Hepatocyte (in vitro differentiated cells): ENCODE results near the gene CCNI2. TPM values are rescaled to one million over a fixed set of nuclear protein-coding genes. Genes with fewer than 3 reads are reported as not detected.

Source experiments
- DNase-seq: peaks from one replicate; pipeline ENCODE4 v3.0.0-alpha.2; 2016; ENCODE audit warnings: low spot score
- H2AFZ ChIP-seq: fragments of 200-600 bp; sonication (generic); 2 replicates; pipeline ENCODE4 v1.6.0; 2016; ENCODE audit warnings: antibody characterized with exemption, mild to moderate bottlenecking
- H3K27ac ChIP-seq: fragments of 200-600 bp; sonication (generic); 2 replicates; pipeline ENCODE4 v1.5.1; 2016; ENCODE audit warnings: mild to moderate bottlenecking
- H3K27me3 ChIP-seq: fragments of 200-600 bp; sonication (generic); 2 replicates; pipeline ENCODE4 v1.6.1; 2016
- H3K36me3 ChIP-seq: fragments of 200-600 bp; sonication (generic); replicated peaks from 2 replicates; pipeline ENCODE4 v1.5.1; 2016; ENCODE audit warnings: low read depth; ENCODE audit not compliant: insufficient read depth
- H3K4me1 ChIP-seq: fragments of 200-600 bp; sonication (generic); 2 replicates; pipeline ENCODE4 v1.5.1; 2016; ENCODE audit warnings: mild to moderate bottlenecking, moderate library complexity; ENCODE audit not compliant: insufficient read depth
- H3K4me2 ChIP-seq: fragments of 200-600 bp; sonication (generic); 2 replicates; pipeline ENCODE4 v1.6.0; 2016
- H3K4me3 ChIP-seq: fragments of 200-600 bp; sonication (generic); 2 replicates; pipeline ENCODE4 v1.5.1; 2016; ENCODE audit warnings: mild to moderate bottlenecking
- H3K79me2 ChIP-seq: fragments of 200-600 bp; sonication (generic); 2 replicates; pipeline ENCODE4 v1.6.0; 2017; ENCODE audit warnings: mild to moderate bottlenecking
- H3K9me2 ChIP-seq: fragments of 200-600 bp; sonication (generic); replicated peaks from 2 replicates; pipeline ENCODE4 v1.6.0; 2017; ENCODE audit warnings: mild to moderate bottlenecking; ENCODE audit not compliant: insufficient read depth
- H3K9me3 ChIP-seq: fragments of 200-600 bp; sonication (generic); 2 replicates; pipeline ENCODE4 v1.5.1; 2016; ENCODE audit warnings: low read depth, mild to moderate bottlenecking
- H4K20me1 ChIP-seq: fragments of 200-600 bp; sonication (generic); 2 replicates; pipeline ENCODE4 v1.6.0; 2016; ENCODE audit warnings: mild to moderate bottlenecking; ENCODE audit not compliant: insufficient read depth, poor library complexity, severe bottlenecking
- EZH2 ChIP-seq: fragments of 200-600 bp; sonication (generic); IDR thresholded peaks from 2 replicates; pipeline ENCODE4 v1.6.1; 2016; ENCODE audit warnings: antibody characterized with exemption, mild to moderate bottlenecking, borderline replicate concordance
- EZH2phosphoT487 ChIP-seq: fragments of 200-600 bp; sonication (generic); IDR thresholded peaks from one replicate; pipeline ENCODE4 v1.6.1; 2018; ENCODE audit warnings: antibody characterized with exemption, mild to moderate bottlenecking, low read depth, moderate library complexity; ENCODE audit not compliant: unreplicated experiment, severe bottlenecking
- WGBS: methylation state at CpG from one replicate; pipeline ENCODE4 v1.1.6; 2016; ENCODE audit warnings: low lambda C conversion rate; ENCODE audit errors: missing lambda C conversion rate; 5-methylcytosine and 5-hydroxymethylcytosine counted together
- polyA plus RNA-seq: library from polyadenylated mRNA; unstranded; fragments of >200 nt; fragmentation: Nextera tagmentation; extraction: Ambion mirVana; gene quantifications from 2 replicates; pipeline ENCODE4 v1.2.1, GENCODE V29; 2016
- total RNA-seq: library from RNA; depleted of rRNA; stranded (reverse); fragments of >200 nt; gene quantifications from 2 replicates; pipeline ENCODE4 v1.2.3, GENCODE V29; 2014
- TF ChIP-seq, protein P1 (sequence below): fragments of 200-600 bp; sonication (generic); IDR thresholded peaks from 2 replicates; pipeline ENCODE4 v1.5.1; 2016; ENCODE audit warnings: antibody characterized with exemption, mild to moderate bottlenecking; ENCODE audit not compliant: poor library complexity

The CCNI2 gene
- total and polyA plus RNA-seq, 2 experiments from 2014 or later = 1.4 to 1.8 TPM

DNA sequence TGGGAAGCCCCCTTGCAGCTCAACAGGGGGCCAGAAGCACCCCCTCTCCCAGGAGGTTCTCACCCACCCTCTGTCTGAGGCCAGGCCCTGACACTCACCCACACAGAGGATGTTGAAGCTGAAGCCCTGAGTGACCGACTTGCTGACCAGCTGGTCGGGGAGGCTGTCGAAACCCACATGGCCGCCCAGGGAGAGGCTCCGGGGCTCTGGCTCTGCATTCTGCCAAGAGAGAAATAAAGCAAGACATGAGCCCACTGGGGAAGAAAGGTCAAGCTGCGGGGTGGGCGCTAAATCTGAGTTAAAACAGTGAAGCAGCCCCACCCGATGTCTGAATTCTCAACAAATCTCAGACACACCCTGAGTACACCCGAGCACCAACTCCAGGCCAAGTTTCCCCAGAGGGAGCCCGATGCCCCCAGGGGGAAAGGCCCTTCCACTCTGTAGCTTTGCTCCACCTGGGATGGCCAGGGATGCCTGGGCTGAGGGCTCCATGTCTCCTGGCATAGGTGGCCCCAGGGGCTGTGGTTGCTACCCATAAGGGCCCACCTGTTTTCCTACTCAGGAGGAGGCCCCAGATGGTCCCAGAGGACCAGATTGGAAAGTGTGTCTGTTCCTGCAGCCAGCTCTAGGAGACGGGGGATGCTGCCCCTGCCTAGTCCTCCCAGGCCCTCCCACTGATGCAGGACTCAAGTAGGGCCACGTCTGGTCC, 18.2 kb downstream of the CCNI2 start:
- Histone ChIP-seq H3K4me3 (no peak overlapping the region), H3K4me1 (no peaks in the 10 kb centered on the region), H3K79me2 (peaks cover 41% of the 10 kb centered on the region), H3K9me2 (no peaks in the 10 kb centered on the region), H4K20me1 (no peaks in the 10 kb centered on the region), H3K36me3 (no peaks in the 10 kb centered on the region), H3K27me3 (no peaks in the 10 kb centered on the region), H3K9me3 (no peaks in the 10 kb centered on the region), H3K27ac (no peak overlapping the region), H2AFZ (no peak overlapping the region), H3K4me2 (no peak overlapping the region)
- no peak for DNase-seq
- 92% methylated on average over 12 of the region's 12 CpGs for WGBS
- TF ChIP-seq EZH2phosphoT487 (no peak), EZH2 (no peak)
- TF ChIP-seq, protein P1, sequence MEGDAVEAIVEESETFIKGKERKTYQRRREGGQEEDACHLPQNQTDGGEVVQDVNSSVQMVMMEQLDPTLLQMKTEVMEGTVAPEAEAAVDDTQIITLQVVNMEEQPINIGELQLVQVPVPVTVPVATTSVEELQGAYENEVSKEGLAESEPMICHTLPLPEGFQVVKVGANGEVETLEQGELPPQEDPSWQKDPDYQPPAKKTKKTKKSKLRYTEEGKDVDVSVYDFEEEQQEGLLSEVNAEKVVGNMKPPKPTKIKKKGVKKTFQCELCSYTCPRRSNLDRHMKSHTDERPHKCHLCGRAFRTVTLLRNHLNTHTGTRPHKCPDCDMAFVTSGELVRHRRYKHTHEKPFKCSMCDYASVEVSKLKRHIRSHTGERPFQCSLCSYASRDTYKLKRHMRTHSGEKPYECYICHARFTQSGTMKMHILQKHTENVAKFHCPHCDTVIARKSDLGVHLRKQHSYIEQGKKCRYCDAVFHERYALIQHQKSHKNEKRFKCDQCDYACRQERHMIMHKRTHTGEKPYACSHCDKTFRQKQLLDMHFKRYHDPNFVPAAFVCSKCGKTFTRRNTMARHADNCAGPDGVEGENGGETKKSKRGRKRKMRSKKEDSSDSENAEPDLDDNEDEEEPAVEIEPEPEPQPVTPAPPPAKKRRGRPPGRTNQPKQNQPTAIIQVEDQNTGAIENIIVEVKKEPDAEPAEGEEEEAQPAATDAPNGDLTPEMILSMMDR = no peak

DNA sequence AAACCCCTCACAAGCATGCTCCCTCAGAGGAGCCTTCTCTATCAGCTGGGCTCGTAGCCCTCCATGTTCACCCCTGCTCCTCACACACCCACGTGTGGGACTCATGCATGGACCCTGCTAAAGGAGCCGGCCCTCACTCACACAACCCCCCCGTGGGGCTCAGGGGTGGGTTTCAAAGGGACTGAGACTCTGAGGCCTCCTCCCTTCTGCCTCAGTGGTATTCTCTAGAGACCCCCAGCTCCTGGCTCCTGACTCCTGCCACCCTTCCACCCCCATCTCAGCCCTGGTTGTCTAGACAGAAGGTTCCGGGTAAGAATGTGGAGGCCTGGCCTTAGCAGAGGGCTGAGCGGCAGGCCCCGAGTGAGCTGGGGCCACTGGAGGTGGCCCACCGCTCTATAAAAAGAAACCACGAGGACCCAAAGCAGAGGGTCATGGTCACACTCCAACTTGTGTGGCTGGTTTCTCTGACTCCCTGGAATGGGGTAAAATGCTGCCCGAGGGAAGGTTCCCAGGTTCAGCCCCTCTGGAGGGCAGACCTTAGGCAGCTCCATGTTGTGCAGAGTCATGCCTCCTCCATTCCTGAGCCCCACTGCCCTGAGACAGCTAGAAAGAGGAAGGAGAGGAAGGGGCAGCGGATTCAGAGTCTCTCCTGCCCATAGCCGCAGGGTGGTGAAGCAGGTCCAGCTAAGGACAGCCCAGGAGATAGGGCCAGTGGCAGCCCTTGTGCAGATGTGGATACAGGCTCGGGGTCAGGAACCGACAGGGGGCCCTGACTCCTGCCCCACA, 19.0 kb downstream of the CCNI2 start:
- no peaks in the 10 kb centered on the region for H3K27me3 ChIP-seq
- H3K4me3 ChIP-seq = no peak overlapping the region
- no peak overlapping the region for H3K4me2 ChIP-seq
- H3K36me3 ChIP-seq = no peaks in the 10 kb centered on the region
- no peaks in the 10 kb centered on the region for H3K9me3 ChIP-seq
- no peaks in the 10 kb centered on the region for H4K20me1 ChIP-seq
- no peak overlapping the region for H2AFZ ChIP-seq
- no peak for TF ChIP-seq EZH2phosphoT487
- TF ChIP-seq EZH2 = no peak
- TF ChIP-seq, protein P1 = no peak
- H3K27ac ChIP-seq = no peak overlapping the region
- no peaks in the 10 kb centered on the region for H3K9me2 ChIP-seq
- DNase-seq = no peak
- peaks cover 47% of the 10 kb centered on the region for H3K79me2 ChIP-seq
- no peaks in the 10 kb centered on the region for H3K4me1 ChIP-seq
- WGBS = 96% methylated on average over 14 of the region's 14 CpGs

DNA sequence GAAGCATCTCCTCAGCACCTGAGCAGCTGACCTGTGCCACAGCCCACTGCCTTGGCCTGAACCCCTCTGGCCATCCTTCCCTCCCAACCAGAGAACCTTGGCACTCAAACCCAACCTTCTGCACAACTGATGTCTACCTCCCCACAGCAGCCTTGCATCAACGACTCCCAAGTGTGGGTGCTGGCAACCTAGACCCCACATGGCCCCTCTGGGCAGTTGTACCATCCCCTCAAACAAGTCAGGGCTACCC, 19.5 kb downstream of the CCNI2 start:
- H3K4me3 ChIP-seq = no peak overlapping the region
- H3K9me2 ChIP-seq = no peaks in the 10 kb centered on the region
- WGBS = 100% methylated on average over 1 of the region's 1 CpG
- no peak overlapping the region for H3K27ac ChIP-seq
- no peaks in the 10 kb centered on the region for H4K20me1 ChIP-seq
- H3K4me1 ChIP-seq = no peaks in the 10 kb centered on the region
- no peaks in the 10 kb centered on the region for H3K27me3 ChIP-seq
- DNase-seq = no peak
- no peak overlapping the region for H3K4me2 ChIP-seq
- no peaks in the 10 kb centered on the region for H3K36me3 ChIP-seq
- no peaks in the 10 kb centered on the region for H3K9me3 ChIP-seq
- H3K79me2 ChIP-seq = peaks cover 52% of the 10 kb centered on the region
- TF ChIP-seq EZH2phosphoT487 (no peak), EZH2 (no peak)
- TF ChIP-seq, protein P1 = no peak
- H2AFZ ChIP-seq = no peak overlapping the region
